ENCODE measurements around the gene PPL. TPM values are rescaled to one million over a fixed set of nuclear protein-coding genes. Genes with fewer than 3 reads are reported as not detected.

The PPL gene
- total RNA-seq, 4 donors from 2014 or later, result 67.5 to 239 (median 111) TPM

GRCh38 chr16:4935241-4935855, 1.6 kb downstream of the PPL start:
- no peak for TF ChIP-seq CTCF (IDR thresholded peaks at IDR 0.05; ENCODE audit: low read depth)

GRCh38 chr16:4934591-4934990, 2.4 kb downstream of the PPL start:
- no peak for TF ChIP-seq CTCF (IDR thresholded peaks at IDR 0.05; ENCODE audit: low read depth)

GRCh38 chr16:4933871-4934395, 3.0 kb downstream of the PPL start:
- no peak for TF ChIP-seq CTCF (IDR thresholded peaks at IDR 0.05; ENCODE audit: low read depth)

GRCh38 chr16:4933433-4933832, 3.5 kb downstream of the PPL start:
- TF ChIP-seq CTCF (IDR thresholded peaks at IDR 0.05; ENCODE audit: low read depth), result no peak

- TF ChIP-seq CTCF (IDR thresholded peaks at IDR 0.05; ENCODE audit: low read depth), result no peak
These were observed 5.6 kb downstream of the PPL start for GRCh38 chr16:4931381-4931780.

- TF ChIP-seq CTCF (IDR thresholded peaks at IDR 0.05; ENCODE audit: low read depth), result no peak
These were observed 8.7 kb downstream of the PPL start for GRCh38 chr16:4928227-4928626.

GRCh38 chr16:4927661-4928060, 9.3 kb downstream of the PPL start:
- no peak for TF ChIP-seq CTCF (IDR thresholded peaks at IDR 0.05; ENCODE audit: low read depth)

Data from subcutaneous adipose tissue (tissue), 4 donors.